CD4-positive, alpha-beta T cell treated with Interleukin-17A for 1 hour (primary cell): ENCODE measurements around the gene PDK1.

Experiments used
- DNase-seq: peaks from one replicate; pipeline ENCODE4 v3.0.0-alpha.2; 2020

Gene PDK1

DNA sequence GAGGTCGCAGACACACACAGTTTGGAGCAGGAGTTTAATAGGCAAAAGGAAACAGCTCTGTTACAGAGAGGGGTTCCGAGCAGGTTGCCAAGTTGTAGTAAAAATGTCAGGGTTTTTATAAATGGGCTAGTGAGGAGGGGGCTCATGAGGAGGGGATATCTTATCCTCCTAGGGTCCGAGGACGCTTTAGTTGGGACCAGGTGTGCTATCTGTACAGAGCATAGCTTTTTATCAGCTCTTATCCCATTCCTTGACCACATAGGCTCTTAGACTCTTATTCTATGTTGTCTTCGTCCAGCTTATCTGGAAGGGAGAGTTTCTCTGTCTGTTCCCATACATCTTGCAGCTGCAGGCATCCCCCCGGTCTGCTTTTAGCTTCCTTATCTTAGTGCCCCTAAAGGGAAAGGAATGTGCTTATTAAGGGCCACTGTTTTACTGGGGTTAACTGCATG, 44.7 kb downstream of the PDK1 start:
- DNase-seq, result no peak

DNA sequence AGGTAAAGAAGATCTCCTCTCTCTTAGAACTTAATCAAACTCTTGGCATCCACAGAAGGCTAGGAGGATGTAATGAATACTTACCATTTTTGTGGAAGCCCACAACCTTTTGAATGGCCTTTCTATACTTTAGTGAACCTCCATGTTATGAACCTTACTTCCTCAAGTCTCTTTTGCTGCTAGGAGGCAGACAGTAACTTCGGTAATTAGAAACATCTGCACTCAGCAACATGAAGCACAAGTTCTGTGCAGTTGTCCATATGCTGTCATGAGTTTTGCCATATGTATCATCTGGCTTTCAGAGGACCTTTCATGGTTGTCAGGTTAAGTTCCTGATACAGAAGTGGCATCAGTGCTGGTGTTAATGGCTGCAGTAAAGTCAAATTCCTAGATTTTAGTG, 50.4 kb downstream of the PDK1 start:
- no peak for DNase-seq

DNA sequence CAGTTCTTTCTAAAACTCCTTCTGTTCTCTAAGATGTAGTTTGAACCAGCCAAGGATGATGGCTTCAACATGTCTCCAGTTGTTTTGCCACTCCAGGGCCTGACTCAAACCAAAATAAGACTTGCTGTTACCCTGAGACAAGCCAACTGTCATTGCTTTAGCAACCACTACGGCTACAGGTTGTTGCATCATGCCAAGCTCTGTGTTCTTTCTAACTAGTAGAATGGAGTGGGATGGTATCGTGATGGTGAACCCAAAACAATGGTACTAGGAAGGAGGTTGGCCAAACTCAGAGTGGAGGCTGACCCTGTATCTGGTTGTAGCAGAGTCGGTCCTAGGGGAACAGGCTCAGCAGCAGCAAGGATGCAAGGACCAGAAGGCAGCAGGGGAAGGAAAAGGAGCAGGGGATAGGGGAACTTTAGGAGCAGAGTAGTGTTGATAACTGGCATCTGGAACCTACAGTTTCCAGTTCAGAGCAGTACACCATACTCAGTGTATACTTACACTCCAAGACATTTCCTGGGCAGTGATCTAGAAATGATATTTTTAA, 51.6 kb downstream of the PDK1 start:
- no peak for DNase-seq

DNA sequence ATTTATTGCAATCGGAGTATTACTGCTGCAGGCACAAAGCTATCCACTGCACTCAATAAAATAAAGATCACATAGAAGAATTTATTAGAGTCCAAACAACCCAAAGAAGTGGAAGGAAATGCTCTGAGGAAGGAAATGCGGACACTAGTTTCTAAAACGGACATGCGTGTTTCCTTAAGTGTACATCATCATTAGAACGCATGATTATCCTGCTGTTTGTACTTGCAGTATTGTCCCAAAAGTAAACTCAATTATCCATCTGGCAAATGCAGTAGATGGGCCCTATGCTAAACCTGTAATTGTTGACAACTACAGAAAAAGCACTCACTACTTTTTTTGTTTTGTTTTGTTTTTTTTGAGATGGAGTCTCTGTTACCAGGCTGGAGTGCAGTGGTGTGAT, 53.6 kb downstream of the PDK1 start:
- no peak for DNase-seq

DNA sequence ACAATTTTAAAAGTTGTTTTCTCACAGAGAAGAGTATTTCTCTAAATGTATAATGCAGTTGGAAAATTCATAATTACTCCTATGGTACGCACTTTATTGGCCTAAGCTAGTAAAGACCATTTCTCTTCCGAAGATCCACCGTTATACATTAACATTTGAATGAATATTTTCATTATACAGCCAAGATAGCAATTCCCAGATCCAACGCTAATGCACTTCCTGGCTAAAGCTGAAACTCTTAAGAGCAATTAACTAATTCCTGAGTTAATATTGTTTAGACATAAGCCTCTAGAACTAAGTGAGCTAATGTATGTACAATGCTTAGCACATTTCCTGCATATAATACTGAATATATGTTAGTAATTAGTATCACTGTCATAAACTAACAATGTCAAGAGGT, 56.2 kb downstream of the PDK1 start:
- no peak for DNase-seq

DNA sequence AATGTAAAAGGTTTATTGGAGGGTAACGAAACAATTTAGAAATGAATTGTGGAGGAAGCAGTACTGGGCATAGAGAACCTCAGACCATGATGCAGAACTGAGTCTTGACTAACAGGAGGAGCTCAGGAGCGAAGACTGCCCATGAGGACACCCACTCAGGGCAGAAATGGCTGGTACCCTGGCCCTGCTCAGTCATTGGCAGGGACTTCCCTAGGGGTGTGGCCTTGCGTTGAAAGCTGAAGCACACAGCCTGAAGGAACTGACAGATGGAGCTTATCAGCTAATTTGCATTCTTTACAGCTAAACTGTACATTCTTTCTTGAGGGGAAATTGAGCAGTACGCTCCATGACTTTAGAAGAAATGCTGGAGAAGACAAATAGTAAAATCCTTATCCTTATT, 57.1 kb downstream of the PDK1 start:
- DNase-seq, result no peak

DNA sequence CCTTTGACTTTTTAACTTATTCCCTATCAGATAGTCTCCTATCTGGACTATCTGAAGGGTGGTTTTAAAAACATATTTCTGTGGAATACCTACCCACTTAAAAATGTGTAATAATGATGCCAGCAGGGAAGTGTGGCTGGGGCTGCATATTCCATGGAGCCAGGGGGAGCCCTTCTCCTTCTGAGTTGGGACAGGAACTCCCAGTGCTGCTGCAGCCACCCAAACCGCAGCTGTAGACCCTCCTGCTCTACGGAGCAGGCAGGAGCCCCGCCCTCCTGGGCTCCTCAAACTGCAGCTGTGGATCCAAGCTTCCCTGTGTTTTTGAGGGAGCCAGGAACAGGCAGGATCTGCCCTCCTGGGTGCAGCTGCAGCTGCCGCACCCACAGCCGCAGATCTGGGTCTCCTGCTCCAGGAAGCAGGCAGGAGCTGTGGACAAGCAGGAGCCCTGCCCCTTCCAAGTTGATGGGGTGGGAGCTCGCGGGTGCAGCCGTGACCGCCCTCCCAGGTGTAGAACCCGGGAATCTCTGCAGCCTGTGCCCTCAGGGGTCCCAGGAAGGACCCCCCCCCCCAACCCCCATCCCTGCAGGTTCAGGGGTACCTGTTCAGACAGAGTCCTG, 57.8 kb downstream of the PDK1 start:
- DNase-seq, result no peak

DNA sequence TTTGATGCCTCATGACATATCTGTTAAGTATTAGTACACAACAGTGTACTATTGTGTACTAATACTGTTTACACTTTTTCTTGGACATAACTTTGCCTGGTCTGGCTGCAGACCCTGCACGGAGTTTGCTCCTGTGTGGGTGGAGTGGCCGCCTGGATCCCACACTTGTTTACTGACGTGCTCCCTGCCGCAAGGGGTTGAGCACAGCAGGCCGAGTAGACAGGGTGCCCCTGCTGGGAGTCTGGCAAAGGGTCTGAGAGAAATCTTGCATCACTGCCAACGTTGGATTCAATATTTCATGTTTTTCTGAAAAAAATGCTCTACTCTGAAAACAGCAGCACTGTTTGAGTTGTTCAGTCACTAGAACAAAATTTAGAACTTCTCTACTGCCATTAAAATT, 59.0 kb downstream of the PDK1 start:
- no peak for DNase-seq

DNA sequence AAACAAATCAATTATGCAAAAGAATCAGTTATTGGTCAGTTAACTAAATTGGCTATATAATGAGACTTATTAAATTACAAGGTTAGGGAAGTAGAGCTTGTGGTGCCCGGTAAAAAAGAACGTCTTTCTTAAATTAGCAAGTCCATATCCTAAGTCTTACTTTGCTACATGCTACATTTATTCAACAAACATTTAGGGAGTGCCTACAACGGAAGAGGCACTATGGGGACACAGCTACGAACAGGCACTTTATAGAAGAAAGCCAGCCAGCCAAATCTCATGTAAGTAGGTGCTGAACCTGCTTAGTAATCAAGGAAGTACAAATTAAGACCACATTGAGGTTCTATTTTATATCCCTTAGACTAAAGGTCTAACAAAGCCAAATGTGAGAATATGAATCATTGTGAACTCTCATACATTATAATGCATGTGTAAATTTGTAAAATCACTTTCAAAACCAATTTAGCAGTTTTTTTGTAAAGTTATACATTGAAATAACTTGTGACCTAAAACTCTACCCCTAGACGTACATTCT, 59.9 kb downstream of the PDK1 start:
- DNase-seq, result no peak

DNA sequence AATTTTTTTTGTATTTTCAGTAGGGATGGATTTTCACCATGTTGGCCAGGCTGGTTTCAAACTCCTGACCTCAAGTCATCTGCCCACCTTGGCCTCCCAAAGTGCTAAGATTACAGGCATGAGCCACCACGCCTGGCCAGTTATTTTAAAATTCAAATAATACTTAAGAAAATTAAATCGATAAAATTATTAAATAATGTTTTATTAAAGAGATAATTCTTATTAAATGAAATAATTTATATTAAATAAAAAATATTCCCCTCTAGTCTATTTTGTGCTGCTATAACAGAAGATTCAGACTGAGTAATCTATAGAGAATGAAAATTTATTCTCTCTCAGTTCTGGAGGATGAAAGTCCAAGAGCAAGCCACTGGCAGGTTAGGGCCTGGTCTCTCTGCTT, 61.2 kb downstream of the PDK1 start:
- no peak for DNase-seq

DNA sequence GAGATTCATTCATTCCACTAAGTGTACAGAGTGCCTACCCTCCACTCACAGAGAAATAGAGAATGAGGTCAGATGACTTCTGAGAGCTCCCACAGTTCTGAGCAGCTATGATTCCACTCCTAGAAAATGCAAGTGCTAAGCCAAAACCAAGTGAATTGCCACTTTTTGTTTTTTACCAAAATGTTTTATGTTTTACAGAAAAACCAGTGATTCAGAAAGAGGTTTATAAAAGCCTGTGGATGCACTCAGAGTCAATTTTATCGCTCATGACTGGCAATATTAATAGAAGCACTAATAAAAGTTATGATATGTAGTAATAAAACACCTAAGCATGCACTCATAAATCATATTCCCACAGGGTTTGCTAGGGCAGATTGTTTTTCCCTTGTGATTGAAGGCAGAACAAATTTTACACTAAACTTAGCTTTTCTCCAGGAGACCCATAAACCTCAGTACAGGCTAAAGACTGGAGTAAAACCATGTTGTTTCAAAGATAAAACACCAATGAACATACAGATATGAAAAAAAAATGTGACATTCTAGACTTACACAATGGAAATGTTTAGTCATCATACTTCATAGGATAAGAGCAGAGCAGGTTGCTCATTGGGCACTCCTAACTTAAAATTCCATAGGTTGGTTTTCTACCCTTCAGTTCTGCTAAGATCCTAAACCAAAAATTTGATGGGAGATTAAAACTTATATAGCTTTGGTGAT, 67.5 kb downstream of the PDK1 start:
- no peak for DNase-seq

DNA sequence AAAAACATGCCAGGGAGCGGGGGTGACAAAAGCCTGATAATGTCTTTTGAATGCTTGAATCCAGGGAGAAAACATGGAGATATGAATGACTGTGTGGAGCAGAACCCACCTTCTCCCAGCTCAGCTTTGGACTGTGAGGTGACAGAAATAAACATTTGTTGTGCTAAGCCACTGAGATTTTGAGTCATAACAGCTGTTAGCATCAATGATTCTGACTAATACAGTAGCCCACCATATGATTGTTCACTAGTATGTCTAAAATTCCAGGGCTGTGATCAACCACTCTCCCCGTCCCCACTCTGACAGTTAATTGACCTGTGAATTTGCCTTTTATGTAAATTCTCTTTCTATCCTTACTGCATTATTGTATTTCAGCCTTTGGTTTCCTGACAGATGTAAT, 69.1 kb downstream of the PDK1 start:
- no peak for DNase-seq

DNA sequence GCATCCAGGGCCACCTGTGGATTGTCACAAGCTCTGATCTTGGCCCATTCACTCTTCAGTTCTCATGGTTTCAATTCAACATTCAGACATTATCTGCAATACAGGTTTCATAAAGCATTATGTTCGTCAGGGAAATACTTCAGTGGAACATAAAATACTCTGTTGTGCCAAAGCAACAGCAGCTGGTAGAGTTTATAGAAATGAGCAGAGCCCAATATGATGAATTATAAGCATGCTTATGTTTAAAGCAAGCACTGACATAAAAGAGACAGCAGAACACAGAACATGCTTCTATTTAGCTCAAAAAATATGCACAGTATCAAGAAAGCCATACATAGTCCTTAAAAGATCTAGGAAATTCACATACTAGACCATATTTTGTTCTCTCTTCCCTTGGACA, 71.3 kb downstream of the PDK1 start:
- DNase-seq, result no peak

DNA sequence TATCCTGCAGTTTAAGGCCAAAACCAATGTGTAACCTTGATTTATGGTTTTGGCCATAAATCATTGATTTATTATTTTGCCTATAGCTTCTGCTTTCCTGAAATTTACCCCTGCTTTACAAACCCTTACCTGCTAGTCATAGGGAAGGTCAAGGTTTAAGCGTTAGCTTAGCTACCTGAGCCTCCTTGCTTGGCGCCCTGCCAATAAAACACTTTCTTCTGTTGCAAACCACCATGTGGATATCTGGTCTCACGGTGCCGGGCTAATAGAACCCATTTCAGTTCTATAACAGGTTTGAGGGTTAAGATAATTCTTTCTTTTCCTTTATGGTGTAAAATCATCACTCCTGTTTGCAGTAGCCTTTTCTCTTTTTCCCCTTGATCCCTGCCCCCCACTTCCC, 72.2 kb downstream of the PDK1 start:
- no peak for DNase-seq

DNA sequence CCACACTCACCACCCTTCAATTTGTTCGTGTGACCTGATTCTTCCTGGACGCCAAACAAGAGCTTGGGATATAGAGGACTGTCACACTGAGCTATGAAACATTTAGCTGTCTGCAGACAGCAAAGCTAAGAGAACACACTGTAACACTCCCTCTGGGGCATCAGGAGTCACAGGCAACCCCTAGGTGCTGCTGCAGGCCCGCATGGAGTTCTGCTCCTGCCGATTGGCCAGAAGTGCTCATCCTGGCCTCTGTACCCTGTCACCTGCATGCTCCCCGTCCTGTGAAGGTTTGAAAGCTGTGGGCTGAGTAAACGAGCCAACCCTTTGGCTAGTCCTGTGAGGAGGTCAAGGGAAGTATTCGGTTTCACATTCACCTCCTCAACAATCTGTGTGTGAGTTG, 73.7 kb downstream of the PDK1 start:
- no peak for DNase-seq

DNA sequence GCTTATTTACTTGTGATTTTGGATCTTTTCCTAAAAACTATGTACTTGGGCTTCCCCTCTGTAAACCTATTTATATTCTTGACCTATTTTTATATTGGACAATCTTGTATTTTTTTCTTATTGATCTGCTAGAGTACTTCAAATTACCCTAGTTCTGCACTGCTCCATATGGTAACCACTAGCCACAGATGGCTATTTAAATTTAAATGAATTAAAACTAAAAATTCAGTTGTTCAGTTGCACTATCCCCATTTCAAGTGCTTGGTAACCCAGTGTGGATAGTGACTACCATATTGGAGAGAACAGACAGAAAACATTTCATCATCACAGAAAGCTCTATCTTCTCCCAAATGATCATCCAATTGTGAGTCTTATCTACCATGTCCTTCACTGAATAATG, 74.3 kb downstream of the PDK1 start:
- no peak for DNase-seq

DNA sequence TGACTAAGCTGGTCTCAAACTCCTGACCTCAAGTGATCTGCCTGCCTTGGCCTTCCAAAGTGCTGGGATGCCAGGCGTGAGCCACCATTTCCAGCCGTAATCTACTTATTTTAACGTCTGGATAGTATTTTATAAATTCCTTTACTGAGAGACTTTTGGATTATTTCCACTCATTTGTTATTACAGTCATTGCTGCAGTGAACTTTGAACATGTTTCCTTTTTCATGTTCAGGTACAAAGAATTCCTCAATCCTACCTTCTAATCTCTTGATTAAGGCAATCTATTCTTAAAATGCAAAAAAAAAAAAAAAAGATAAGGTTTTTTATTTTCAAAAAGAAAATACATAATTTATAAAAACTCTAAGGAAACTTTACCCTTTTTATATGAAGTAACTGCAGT, 78.6 kb downstream of the PDK1 start:
- DNase-seq, result no peak

DNA sequence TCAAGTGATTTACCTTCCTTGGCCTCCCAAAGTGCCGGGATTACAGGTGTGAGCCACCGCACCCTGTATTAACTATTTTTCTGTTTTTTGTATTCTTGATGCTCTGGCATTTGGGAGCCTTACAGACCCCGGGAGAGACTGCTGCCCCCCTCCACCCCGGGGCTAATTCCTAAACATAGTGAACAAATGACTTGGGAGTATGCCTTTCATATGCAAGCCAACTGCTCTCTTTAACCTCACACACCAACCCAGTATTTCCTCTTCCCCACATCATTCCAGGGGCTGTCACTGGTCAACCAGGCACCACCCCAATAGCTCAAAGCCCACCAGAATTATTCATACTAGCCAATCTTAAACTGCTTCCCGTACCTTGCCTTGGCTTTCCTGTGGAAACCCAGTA, 79.7 kb downstream of the PDK1 start:
- DNase-seq, result no peak

DNA sequence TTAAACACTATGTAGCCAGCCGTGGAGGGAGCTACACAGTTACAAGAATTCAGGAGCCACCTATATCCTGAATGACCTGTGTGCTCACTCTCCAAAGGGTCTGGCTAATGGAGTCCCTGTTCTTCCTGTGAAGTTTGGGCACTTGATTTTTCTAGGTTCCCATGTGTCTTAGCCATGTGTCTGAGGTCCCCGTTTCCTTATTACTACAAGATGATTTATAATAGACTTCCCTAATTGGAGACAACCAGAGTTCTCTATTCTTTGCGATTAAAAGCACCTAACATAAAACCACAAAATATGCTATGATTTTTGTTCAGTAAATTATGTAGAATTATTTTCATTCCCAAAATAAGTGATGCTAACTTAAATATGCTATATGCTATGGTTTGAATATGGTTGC, 83.4 kb downstream of the PDK1 start:
- DNase-seq, result no peak

DNA sequence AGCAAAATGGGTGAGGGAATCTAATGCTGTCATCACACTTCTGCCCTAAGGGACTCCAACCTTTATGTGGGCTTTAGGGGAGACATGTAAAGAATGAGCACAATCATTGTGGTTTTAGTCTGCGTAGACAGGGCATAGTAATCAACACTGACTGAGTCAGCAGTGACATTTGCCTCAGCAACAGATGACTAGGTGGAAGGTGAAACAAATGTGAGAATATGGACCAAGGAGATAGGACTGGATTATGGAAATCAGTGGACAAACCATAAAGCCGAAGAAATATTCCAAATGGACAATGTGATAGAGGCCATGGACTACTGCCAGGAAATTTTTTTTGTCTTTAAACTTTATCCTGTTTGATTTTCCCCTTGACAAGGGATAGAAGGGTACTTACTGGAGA, 83.9 kb downstream of the PDK1 start:
- DNase-seq, result no peak

DNA sequence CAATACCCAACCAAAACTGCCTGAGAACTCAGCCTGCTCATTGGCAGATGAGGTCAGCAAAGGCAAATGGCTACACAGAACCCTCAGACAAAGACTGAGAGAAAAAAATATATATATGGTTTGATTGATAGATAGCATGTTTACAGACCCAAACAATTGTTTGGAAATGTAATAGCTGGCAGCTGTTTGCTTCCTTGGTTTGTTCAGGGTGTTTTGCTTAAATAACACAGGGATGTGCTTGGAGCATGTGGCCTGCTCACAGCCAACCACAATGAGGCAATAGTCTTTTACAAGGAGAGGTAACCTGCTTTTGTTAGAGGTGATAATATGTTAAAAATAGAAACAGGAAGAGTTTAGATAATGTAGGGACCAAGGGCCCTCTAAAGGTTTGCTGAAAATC, 84.5 kb downstream of the PDK1 start:
- DNase-seq, result no peak

DNA sequence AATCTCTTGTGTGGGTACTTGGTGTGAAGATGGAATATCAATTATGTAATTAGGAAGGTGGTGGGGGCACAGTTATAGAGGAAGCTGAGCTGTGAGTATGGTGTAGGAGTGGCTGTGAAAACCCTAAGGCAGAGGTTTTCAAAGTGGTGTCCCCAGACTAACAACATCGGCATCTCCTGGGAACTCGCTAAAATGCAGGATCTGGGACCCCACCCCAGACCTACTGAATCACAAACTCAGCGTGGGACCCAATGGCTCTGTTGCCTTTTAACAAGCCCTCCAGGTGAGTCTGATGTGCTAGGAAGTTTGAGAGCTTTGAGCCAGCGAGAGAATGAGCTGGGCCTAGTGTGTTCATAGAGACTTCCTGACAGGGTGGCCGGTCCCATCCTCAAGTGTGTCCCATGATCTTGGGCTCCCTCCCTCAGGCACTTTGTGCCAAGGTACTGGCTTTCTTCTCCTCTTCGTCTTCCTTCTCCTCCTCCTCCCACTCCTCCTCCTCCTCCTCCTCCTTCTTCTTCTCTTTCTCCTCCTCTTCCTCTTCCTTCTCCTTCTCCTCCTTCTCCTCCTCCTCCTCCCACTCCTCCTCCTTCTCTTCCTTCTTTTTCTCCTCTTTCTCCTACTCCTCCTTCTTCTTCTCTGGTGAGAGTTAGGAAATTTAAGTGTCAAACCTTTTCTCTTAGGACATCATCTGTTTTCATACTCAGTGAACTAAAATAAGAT, 86.6 kb downstream of the PDK1 start:
- DNase-seq, result no peak

DNA sequence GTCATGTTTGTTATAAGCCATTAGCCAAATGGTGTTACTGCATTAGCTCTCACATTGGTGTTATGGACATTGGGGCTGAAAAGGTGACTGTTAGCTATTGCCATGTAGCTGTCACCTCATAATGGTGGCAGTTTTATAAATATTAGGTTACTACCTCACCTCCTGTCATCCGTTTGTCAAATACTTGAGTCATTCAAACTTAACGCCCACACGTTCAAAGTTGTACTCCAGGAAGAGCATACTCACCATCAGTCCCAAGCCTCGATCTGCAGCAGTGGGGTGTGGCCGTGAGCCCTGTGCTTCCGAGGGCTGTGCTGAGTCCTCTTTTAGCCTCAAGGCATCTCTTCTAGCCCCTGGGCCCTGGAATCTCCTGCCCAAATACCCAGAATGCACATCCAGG, 87.3 kb downstream of the PDK1 start:
- no peak for DNase-seq

DNA sequence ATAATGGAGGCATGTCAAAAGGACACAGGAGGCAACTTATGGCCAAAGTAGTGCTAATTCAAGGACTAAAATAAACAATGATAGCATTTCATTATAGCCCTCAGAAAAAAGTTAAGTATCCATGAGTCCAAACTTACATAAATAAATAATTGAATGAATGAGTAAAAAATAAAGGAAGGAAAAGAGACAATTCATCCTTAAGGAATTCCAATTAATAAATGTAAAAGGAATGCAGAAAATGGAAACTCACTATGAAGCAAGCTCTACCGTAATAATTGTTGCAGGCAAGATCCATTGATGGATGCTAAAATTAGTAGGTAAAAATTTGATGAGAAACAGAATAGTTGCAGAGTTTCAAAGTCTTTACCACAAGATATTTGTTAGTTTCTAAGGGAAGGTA, 91.5 kb downstream of the PDK1 start:
- no peak for DNase-seq
